Lung (tissue), 12 donors: ENCODE measurements around the gene MAP2K5. TPM values are rescaled to one million over a fixed set of nuclear protein-coding genes. Genes with fewer than 3 reads are reported as not detected.

Experiments
- ATAC-seq: fragments of 200-7000 bp; cut with Tn5 transposase; one replicate; pipeline ENCODE4 v1.9.1; 2020; ENCODE audit warnings: moderate number of reproducible peaks; ENCODE audit not compliant: insufficient read depth, low FRiP score
- DNase-seq, 3 donors: peaks; one replicate each; pipeline ENCODE4 v3.0.0-alpha.2; 2013 to 2017
- H3K27ac ChIP-seq, 2 donors: one replicate each; pipeline ENCODE4 v1.5.1; 2013; ENCODE audit warnings: mild to moderate bottlenecking in 2 of 2, moderate library complexity in 2 of 2, control low read depth in 1 of 2, inconsistent platforms in 1 of 2, low read depth in 1 of 2, low read length in 1 of 2
- H3K27me3 ChIP-seq, 3 donors: one replicate each; pipeline ENCODE4 v1.5.1; 2013; ENCODE audit warnings: low read length in 2 of 3; ENCODE audit not compliant: control insufficient read depth in 3 of 3, insufficient read depth in 3 of 3
- H3K36me3 ChIP-seq, 4 donors: one replicate each; pipeline ENCODE4 v1.5.1; 2013; ENCODE audit warnings: low read length in 4 of 4, mild to moderate bottlenecking in 1 of 4, moderate library complexity in 1 of 4; ENCODE audit not compliant: control insufficient read depth in 4 of 4, insufficient read depth in 4 of 4
- H3K4me1 ChIP-seq, 5 donors: one replicate each; pipeline ENCODE4 v1.5.1; 2013; ENCODE audit warnings: low read length in 5 of 5, mild to moderate bottlenecking in 2 of 5, moderate library complexity in 1 of 5; ENCODE audit not compliant: control insufficient read depth in 5 of 5, insufficient read depth in 5 of 5
- H3K4me3 ChIP-seq: one replicate; pipeline ENCODE4 v1.5.1; 2013; ENCODE audit warnings: mild to moderate bottlenecking, control low read depth, moderate library complexity
- H3K9ac ChIP-seq, 2 donors: one replicate each; pipeline ENCODE4 v1.5.1; 2013; ENCODE audit warnings: low read length in 2 of 2, control low read depth in 1 of 2; ENCODE audit not compliant: insufficient read depth in 1 of 2
- H3K9me3 ChIP-seq, 4 donors: one replicate each; pipeline ENCODE4 v1.5.1; 2013; ENCODE audit warnings: low read length in 3 of 4, mild to moderate bottlenecking in 1 of 4, moderate library complexity in 1 of 4; ENCODE audit not compliant: control insufficient read depth in 4 of 4, insufficient read depth in 3 of 4
- CTCF ChIP-seq: IDR thresholded peaks from 2 replicates; pipeline ENCODE4 v1.5.1; 2012; ENCODE audit warnings: mild to moderate bottlenecking; ENCODE audit errors: control extremely low read depth, extremely low read depth
- WGBS, 2 donors: extraction: QIAGEN DNeasy Blood & Tissue Kit; methylation state at CpG; one replicate each; pipeline ENCODE4 v1.1.7; 2013; 5-methylcytosine and 5-hydroxymethylcytosine counted together
- polyA plus RNA-seq, 2 donors: library from polyadenylated mRNA; stranded (reverse); fragments of 200-250 nt; gene quantifications; one replicate each; pipeline ENCODE4 v1.2.1, GENCODE V29; 2013
- total RNA-seq, 2 donors: library from RNA; depleted of rRNA in 1 of 2; stranded (reverse); fragments of >200 nt in 1 of 2; gene quantifications; one replicate each; pipeline ENCODE4 v1.2.1, GENCODE V29; 2014 to 2021
- donor health status: control.
- donor health status: control.
- donor health status: Bipolar disorder and iron deficiency.
- donor health status: healthy.
- donor health status: DM: yes; HTN: yes; CAD: no.

The MAP2K5 gene
- total and polyA plus RNA-seq, 4 donors = 6.3 to 19.1 (median 12.4) TPM

- ATAC-seq = no peak
- Histone ChIP-seq H3K36me3 (peaks cover 0 to 8% (median 3%) of the 10 kb centered on the region in 4 donors), H3K4me1 (no peaks in the 10 kb centered on the region), H3K27me3 (no peaks in the 10 kb centered on the region), H3K27ac (no peak overlapping the region), H3K9ac (no peak overlapping the region), H3K4me3 (no peak overlapping the region), H3K9me3 (no peaks in the 10 kb centered on the region)
- no peak for TF ChIP-seq CTCF
- no peak for DNase-seq
- 85 to 88% methylated on average over 4 of the region's 4 CpGs for WGBS, 2 donors
Observed at GRCh38 chr15:67509918-67510317, 32.6 kb upstream of the MAP2K5 start.

DNA sequence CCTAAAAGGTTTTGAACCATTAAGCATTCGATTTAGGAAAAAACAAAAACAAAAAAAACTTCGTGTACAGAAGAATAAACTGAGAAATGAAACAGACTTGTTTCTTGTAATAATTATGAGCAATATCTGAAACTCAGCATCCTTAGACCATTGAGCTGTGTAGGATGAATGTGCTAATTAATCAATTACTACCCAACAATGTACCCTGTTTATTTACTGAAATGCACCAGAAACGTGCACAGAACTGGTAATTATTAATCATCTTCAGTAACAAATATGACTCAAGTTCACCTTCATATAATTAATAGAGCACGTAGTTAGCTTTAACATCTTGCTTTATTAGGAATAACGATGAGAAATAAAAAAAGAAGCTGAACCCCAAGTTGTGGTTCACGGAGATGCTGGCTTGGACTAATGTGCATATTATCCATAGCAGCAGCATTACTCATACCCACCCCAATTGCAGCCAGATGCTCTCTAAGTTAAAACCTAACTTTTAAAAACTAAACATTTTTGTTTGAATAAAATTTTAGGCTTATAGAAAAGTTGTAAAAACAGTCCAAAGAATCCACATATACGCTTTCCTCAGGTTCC, 31.8 kb upstream of the MAP2K5 start:
- H3K9ac ChIP-seq = no peak overlapping the region
- no peak overlapping the region for H3K4me3 ChIP-seq
- no peaks in the 10 kb centered on the region for H3K27me3 ChIP-seq
- ATAC-seq (no peak), DNase-seq (no peak)
- no peaks in the 10 kb centered on the region for H3K4me1 ChIP-seq
- no peak overlapping the region for H3K27ac ChIP-seq
- WGBS, 2 donors = 89 to 92% methylated on average over 7 of the region's 7 CpGs
- H3K9me3 ChIP-seq = no peaks in the 10 kb centered on the region
- peaks cover under 1 to 15% (median 3%) of the 10 kb centered on the region in 4 donors for H3K36me3 ChIP-seq
- no peak for TF ChIP-seq CTCF

GRCh38 chr15:67511606-67512005, 30.9 kb upstream of the MAP2K5 start:
- TF ChIP-seq CTCF = no peak
- Histone ChIP-seq H3K4me1 (no peaks in the 10 kb centered on the region), H3K27me3 (no peaks in the 10 kb centered on the region), H3K36me3 (peaks cover 2 to 17% (median 3%) of the 10 kb centered on the region in 4 donors), H3K27ac (no peak overlapping the region), H3K4me3 (no peak overlapping the region), H3K9ac (no peak overlapping the region), H3K9me3 (no peaks in the 10 kb centered on the region)
- ATAC-seq = no peak
- WGBS, 2 donors = 95 to 96% methylated on average over 3 of the region's 3 CpGs
- DNase-seq = no peak

DNA sequence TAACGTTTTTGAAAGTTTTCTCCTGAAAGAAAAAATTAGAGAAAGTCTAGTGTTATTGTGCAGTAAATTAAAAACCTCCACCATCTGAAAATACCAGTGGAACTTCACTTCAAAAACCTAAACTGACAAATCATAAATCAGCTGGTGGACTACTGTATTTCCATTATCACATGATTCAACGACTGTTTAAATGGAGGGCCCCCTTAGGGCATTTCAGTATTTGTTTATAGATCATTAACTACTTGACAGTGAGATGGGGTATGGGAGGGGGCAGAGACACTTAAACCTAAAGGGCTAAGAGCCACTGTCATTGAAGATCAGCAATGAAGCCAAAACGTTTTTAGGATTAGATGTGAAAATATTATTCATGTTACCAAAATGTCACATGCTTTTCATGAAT, 30.4 kb upstream of the MAP2K5 start:
- H3K27ac ChIP-seq = no peak overlapping the region
- H3K9me3 ChIP-seq = no peaks in the 10 kb centered on the region
- ATAC-seq = no peak
- no peak overlapping the region for H3K9ac ChIP-seq
- no peak overlapping the region for H3K4me3 ChIP-seq
- peaks cover 2 to 17% (median 3%) of the 10 kb centered on the region in 4 donors for H3K36me3 ChIP-seq
- no peak for TF ChIP-seq CTCF
- H3K4me1 ChIP-seq = no peaks in the 10 kb centered on the region
- H3K27me3 ChIP-seq = no peaks in the 10 kb centered on the region
- 53 to 62% methylated on average over 3 of the region's 3 CpGs for WGBS, 2 donors
- no peak for DNase-seq
